Fibroblast of lung (primary cell): ENCODE results near the gene SCGB1C1. TPM values are rescaled to one million over a fixed set of nuclear protein-coding genes. Genes with fewer than 3 reads are reported as not detected.

ENCODE experiments used
- DNase-seq, 2 donors: peaks; one replicate each; pipeline versions ENCODE4 v3.0.0 to v3.0.0-alpha.2; 2010; ENCODE audit warnings: low read depth in 2 of 2
- H2AFZ ChIP-seq: 2 replicates; pipeline ENCODE4 v1.5.1; 2012; ENCODE audit warnings: low read length, control low read depth, inconsistent platforms
- H3K27ac ChIP-seq: 2 replicates; pipeline ENCODE4 v1.5.1; 2011; ENCODE audit warnings: low read length, control low read depth; ENCODE audit not compliant: insufficient read depth
- H3K27me3 ChIP-seq: 2 replicates; pipeline ENCODE4 v1.5.1; 2011; ENCODE audit warnings: mild to moderate bottlenecking, low read length; ENCODE audit not compliant: control insufficient read depth, insufficient read depth
- H3K36me3 ChIP-seq: 2 replicates; pipeline ENCODE4 v1.5.1; 2011; ENCODE audit warnings: low read length; ENCODE audit not compliant: control insufficient read depth, insufficient read depth
- H3K4me1 ChIP-seq: 2 replicates; pipeline ENCODE4 v1.5.1; 2011; ENCODE audit warnings: low read length; ENCODE audit not compliant: control insufficient read depth, insufficient read depth; ENCODE audit errors: extremely low read depth
- H3K4me2 ChIP-seq: 2 replicates; pipeline ENCODE4 v1.5.1; 2011; ENCODE audit warnings: low read length, control low read depth; ENCODE audit not compliant: insufficient read depth; ENCODE audit errors: extremely low read depth
- H3K4me3 ChIP-seq, 4 experiments: fragments of 200-600 bp in 1 of 4; sonication (generic) in 1 of 4; replicated peaks in 1 of 4; 2 replicates each; pipeline ENCODE4 v1.5.1; 2011 to 2016; ENCODE audit warnings: low read length in 4 of 4, low read depth in 3 of 4, mild to moderate bottlenecking in 3 of 4, control low read depth in 2 of 4, inconsistent platforms in 1 of 4, mixed read lengths in 1 of 4; ENCODE audit not compliant: insufficient read depth in 1 of 4; ENCODE audit errors: control extremely low read depth in 1 of 4
- H3K79me2 ChIP-seq: 2 replicates; pipeline ENCODE4 v1.5.1; 2012; ENCODE audit warnings: mild to moderate bottlenecking, low read length, inconsistent platforms; ENCODE audit not compliant: control insufficient read depth, insufficient read depth
- H3K9ac ChIP-seq: 2 replicates; pipeline ENCODE4 v1.5.1; 2011; ENCODE audit warnings: mild to moderate bottlenecking, low read length, control low read depth; ENCODE audit not compliant: insufficient read depth
- H3K9me3 ChIP-seq: 2 replicates; pipeline ENCODE4 v1.5.1; 2012; ENCODE audit warnings: low read depth, low read length; ENCODE audit not compliant: control insufficient read depth, insufficient read depth
- H4K20me1 ChIP-seq: 2 replicates; pipeline ENCODE4 v1.5.1; 2011; ENCODE audit warnings: low read length; ENCODE audit not compliant: control insufficient read depth, insufficient read depth; ENCODE audit errors: extremely low read depth
- EZH2 ChIP-seq: IDR thresholded peaks from 2 replicates; pipeline ENCODE4 v1.5.1; 2012; ENCODE audit warnings: low read length, control low read depth, mild to moderate bottlenecking; ENCODE audit errors: missing control alignments
- polyA plus RNA-seq, 2 donors: library from polyadenylated mRNA; depleted of rRNA in 1 of 2; stranded (reverse) in 1 of 2; unstranded in 1 of 2; fragments of >200 nt; gene quantifications; 2 replicates each; pipeline ENCODE4 v1.2.1, GENCODE V29; 2011 to 2012; ENCODE audit warnings: missing spikeins in 1 of 2
- total RNA-seq: library from RNA; depleted of rRNA; stranded (reverse); fragments of >200 nt; gene quantifications from 2 replicates; pipeline ENCODE4 v1.2.1, GENCODE V29; 2014
- TF ChIP-seq, protein P1 (sequence below), 2 donors: IDR thresholded peaks in 1 of 2; conservative IDR thresholded peaks in 1 of 2; 1 replicate in 1 of 2; 2 replicates in 1 of 2; pipeline ENCODE4 v1.5.1; 2011 to 2012; ENCODE audit warnings: low read length in 2 of 2, control low read depth in 1 of 2, inconsistent platforms in 1 of 2, low read depth in 1 of 2, mild to moderate bottlenecking in 1 of 2

Gene SCGB1C1
- total and polyA plus RNA-seq, 2 donors (not counting 1 experiment from before 2014, with no cell fraction given), result not detected

DNA sequence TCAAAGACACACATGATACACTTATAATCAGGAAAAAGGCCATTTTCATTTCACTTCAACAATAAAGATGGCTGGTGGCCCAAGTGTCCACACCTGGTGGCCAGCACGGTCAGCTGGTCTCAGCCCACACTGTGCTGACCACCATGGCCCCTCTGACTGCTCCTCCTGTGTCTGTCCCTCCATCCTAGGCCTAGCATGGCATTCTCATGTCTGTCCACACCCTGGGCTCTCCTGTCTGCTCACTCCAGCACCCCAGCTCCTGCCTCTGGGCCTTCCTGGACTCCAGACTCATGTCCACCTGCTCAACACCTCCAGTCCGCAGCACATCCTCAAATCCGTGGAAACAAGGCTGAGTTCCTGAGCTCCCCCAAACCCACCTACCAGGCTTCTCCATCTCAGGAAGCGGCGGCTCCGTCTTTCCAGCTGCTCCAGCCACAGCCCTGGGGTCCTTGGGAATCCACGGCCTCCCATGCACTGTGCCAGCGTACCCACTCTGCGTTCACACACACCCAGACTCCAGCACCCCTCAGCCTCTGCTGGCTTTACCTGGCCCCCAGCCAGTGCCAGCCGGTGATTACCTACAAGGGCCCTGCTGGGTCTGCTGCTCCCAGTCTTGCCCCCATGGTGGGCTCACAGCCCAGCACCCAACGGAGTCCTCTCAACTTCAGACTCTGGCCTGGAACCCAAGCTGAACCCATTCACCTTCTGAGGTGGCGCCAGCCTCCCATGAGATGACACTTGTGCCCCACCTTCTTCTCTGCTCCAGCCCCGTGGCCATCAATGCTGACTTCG, 29.3 kb downstream of the SCGB1C1 start:
- peaks cover 10% of the 10 kb centered on the region for H3K4me1 ChIP-seq
- H3K9me3 ChIP-seq, result no peaks in the 10 kb centered on the region
- H3K36me3 ChIP-seq, result peaks cover 1% of the 10 kb centered on the region
- H3K27me3 ChIP-seq, result no peaks in the 10 kb centered on the region
- no peak overlapping the region for H3K9ac ChIP-seq
- DNase-seq, result no peak
- no peak overlapping the region for H3K4me3 ChIP-seq
- H3K4me2 ChIP-seq, result no peak overlapping the region
- no peak overlapping the region for H2AFZ ChIP-seq
- no peaks in the 10 kb centered on the region for H4K20me1 ChIP-seq
- H3K79me2 ChIP-seq, result no peaks in the 10 kb centered on the region
- no peak for TF ChIP-seq EZH2
- TF ChIP-seq, protein P1, sequence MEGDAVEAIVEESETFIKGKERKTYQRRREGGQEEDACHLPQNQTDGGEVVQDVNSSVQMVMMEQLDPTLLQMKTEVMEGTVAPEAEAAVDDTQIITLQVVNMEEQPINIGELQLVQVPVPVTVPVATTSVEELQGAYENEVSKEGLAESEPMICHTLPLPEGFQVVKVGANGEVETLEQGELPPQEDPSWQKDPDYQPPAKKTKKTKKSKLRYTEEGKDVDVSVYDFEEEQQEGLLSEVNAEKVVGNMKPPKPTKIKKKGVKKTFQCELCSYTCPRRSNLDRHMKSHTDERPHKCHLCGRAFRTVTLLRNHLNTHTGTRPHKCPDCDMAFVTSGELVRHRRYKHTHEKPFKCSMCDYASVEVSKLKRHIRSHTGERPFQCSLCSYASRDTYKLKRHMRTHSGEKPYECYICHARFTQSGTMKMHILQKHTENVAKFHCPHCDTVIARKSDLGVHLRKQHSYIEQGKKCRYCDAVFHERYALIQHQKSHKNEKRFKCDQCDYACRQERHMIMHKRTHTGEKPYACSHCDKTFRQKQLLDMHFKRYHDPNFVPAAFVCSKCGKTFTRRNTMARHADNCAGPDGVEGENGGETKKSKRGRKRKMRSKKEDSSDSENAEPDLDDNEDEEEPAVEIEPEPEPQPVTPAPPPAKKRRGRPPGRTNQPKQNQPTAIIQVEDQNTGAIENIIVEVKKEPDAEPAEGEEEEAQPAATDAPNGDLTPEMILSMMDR (conservative IDR thresholded peaks at IDR 0.05 in 1 of 2, IDR thresholded peaks at IDR 0.05 in 1 of 2; ENCODE audit: low read depth in 1 of 2, low read length in 2 of 2), result no peak
- peak overlapping the region; percentile 44 for H3K27ac ChIP-seq

DNA sequence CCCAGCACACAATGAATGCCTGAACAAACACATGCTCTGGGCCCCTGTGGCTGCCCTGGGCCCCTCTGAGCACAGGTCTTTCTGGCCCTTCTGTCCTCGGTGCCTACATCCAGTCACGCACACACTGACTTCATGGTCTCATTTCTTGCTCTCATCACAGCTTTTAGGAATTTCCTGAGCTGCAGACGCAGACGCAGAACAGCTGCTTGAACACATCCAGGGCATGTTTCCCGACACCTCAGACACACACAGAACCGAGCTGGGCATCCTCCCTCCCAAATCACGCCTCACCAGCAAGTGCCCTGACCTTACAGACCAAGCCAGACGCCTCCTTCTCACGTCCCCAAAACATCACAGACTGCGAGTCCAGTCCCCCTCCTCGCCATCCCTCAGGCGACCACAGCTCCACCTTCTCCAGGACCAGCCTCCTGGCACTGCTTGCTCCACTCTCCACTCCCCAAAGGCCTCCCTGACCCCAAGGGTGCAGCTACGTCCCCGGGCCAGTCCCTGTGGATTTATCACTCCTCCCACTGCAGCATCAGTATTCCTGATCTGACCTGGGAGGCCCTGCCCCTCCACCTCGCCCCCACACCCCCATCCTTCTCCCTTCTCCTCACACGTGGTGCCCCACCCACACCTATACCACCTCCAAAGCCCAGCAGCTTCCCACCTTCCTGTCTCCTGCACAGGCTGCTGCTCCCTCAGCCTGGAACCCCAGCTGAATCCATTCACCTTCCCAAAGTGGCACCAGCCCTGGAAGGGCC, 30.3 kb downstream of the SCGB1C1 start:
- peak overlapping the region; percentile 61 for H3K27ac ChIP-seq
- H2AFZ ChIP-seq, result no peak overlapping the region
- H3K4me2 ChIP-seq, result no peak overlapping the region
- no peak overlapping the region for H3K4me3 ChIP-seq
- no peaks in the 10 kb centered on the region for H3K9me3 ChIP-seq
- peak in 1 of 2 donors; percentile 39 for DNase-seq
- no peaks in the 10 kb centered on the region for H3K27me3 ChIP-seq
- H4K20me1 ChIP-seq, result no peaks in the 10 kb centered on the region
- no peak overlapping the region for H3K9ac ChIP-seq
- TF ChIP-seq EZH2, result no peak
- TF ChIP-seq, protein P1 (conservative IDR thresholded peaks at IDR 0.05 in 1 of 2, IDR thresholded peaks at IDR 0.05 in 1 of 2; ENCODE audit: low read depth in 1 of 2, low read length in 2 of 2), result no peak
- H3K36me3 ChIP-seq, result peaks cover 1% of the 10 kb centered on the region
- H3K79me2 ChIP-seq, result no peaks in the 10 kb centered on the region
- H3K4me1 ChIP-seq, result peaks cover 10% of the 10 kb centered on the region

DNA sequence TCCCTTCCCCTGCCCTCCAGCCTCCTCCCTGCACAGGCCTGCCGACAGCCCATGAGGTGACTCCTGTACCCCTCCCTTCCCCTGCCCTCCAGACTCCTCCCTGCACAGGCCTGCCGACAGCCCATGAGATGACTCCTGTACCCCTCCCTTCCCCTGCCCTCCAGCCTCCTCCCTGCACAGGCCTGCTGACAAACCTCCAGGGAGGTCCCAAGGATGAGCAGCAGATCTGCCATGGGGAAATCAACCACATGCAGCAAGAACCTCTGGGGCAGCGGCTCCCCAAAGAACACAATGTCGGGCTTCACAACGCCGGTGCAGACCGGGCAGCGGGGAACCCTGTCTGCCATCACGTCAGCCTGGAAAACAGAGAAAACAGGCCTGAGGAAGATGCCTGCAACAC, 31.0 kb downstream of the SCGB1C1 start:
- H3K4me2 ChIP-seq, result no peak overlapping the region
- DNase-seq, result no peak
- peaks cover 1% of the 10 kb centered on the region for H3K36me3 ChIP-seq
- no peak overlapping the region for H2AFZ ChIP-seq
- no peaks in the 10 kb centered on the region for H3K9me3 ChIP-seq
- no peak overlapping the region for H3K27ac ChIP-seq
- H3K79me2 ChIP-seq, result no peaks in the 10 kb centered on the region
- no peaks in the 10 kb centered on the region for H3K27me3 ChIP-seq
- H4K20me1 ChIP-seq, result no peaks in the 10 kb centered on the region
- no peak overlapping the region for H3K4me3 ChIP-seq
- H3K9ac ChIP-seq, result no peak overlapping the region
- TF ChIP-seq, protein P1 (conservative IDR thresholded peaks at IDR 0.05 in 1 of 2, IDR thresholded peaks at IDR 0.05 in 1 of 2; ENCODE audit: low read depth in 1 of 2, low read length in 2 of 2), result no peak
- TF ChIP-seq EZH2, result no peak
- peaks cover 10% of the 10 kb centered on the region for H3K4me1 ChIP-seq
